HG03378 (cell line): ENCODE results near the gene ZNF607.

Source experiments
- ATAC-seq: cut with Tn5 transposase; IDR thresholded peaks from one replicate; pipeline ENCODE4 v1.9.1; 2021; ENCODE audit warnings: mild to moderate bottlenecking, moderate library complexity; ENCODE audit not compliant: unreplicated experiment

The ZNF607 gene

GRCh38 chr19:37654118-37654517 lies 65.4 kb downstream of the ZNF607 start:
- ATAC-seq: no peak
